Subcutaneous abdominal adipose tissue (tissue), 5 donors: ENCODE results near the gene CTXN1.
A peak's percentile ranks its signal among the peaks of the same experiment; 100 is the strongest.

Source experiments
- H3K27ac ChIP-seq: one replicate; pipeline ENCODE4 v1.7.0; 2013; ENCODE audit warnings: low read depth, mild to moderate bottlenecking, inconsistent platforms, low read length, moderate library complexity
- H3K27me3 ChIP-seq, 5 donors: one replicate each; pipeline ENCODE4 v1.7.0; 2013; ENCODE audit warnings: low read length in 5 of 5, inconsistent platforms in 1 of 5; ENCODE audit not compliant: control insufficient read depth in 5 of 5, insufficient read depth in 4 of 5
- H3K36me3 ChIP-seq, 5 donors: one replicate each; pipeline ENCODE4 v1.7.0; 2013; ENCODE audit warnings: low read length in 5 of 5; ENCODE audit not compliant: control insufficient read depth in 5 of 5, insufficient read depth in 5 of 5
- H3K4me1 ChIP-seq, 5 donors: one replicate each; pipeline ENCODE4 v1.7.0; 2013; ENCODE audit warnings: low read length in 5 of 5, mild to moderate bottlenecking in 3 of 5, moderate library complexity in 1 of 5; ENCODE audit not compliant: control insufficient read depth in 5 of 5, insufficient read depth in 5 of 5
- H3K4me3 ChIP-seq, 5 donors: one replicate each; pipeline ENCODE4 v1.7.0; 2013; ENCODE audit warnings: low read length in 5 of 5, low read depth in 1 of 5
- H3K9ac ChIP-seq, 5 donors: one replicate each; pipeline ENCODE4 v1.7.0; 2013; ENCODE audit warnings: low read length in 5 of 5, mild to moderate bottlenecking in 4 of 5, moderate library complexity in 3 of 5
- H3K9me3 ChIP-seq, 5 donors: one replicate each; pipeline ENCODE4 v1.7.0; 2013; ENCODE audit warnings: low read length in 5 of 5; ENCODE audit not compliant: control insufficient read depth in 5 of 5
- donor health status: healthy.
- donor health status: healthy.
- donor health status: healthy.
- donor health status: healthy.
- donor health status: healthy.

Gene CTXN1

GRCh38 chr19:7909471-7910067, 16.4 kb downstream of the CTXN1 start:
- H3K9ac ChIP-seq, result no peak overlapping the region
- peaks cover 0 to 64% (median 46%) of the 10 kb centered on the region in 5 donors for H3K36me3 ChIP-seq
- H3K4me3 ChIP-seq, result no peak overlapping the region
- peaks cover 6 to 21% (median 21%) of the 10 kb centered on the region in 5 donors for H3K4me1 ChIP-seq
- no peak overlapping the region for H3K27ac ChIP-seq
- H3K9me3 ChIP-seq, result no peaks in the 10 kb centered on the region
- peaks cover 0 to 2% (median 1%) of the 10 kb centered on the region in 5 donors for H3K27me3 ChIP-seq

DNA sequence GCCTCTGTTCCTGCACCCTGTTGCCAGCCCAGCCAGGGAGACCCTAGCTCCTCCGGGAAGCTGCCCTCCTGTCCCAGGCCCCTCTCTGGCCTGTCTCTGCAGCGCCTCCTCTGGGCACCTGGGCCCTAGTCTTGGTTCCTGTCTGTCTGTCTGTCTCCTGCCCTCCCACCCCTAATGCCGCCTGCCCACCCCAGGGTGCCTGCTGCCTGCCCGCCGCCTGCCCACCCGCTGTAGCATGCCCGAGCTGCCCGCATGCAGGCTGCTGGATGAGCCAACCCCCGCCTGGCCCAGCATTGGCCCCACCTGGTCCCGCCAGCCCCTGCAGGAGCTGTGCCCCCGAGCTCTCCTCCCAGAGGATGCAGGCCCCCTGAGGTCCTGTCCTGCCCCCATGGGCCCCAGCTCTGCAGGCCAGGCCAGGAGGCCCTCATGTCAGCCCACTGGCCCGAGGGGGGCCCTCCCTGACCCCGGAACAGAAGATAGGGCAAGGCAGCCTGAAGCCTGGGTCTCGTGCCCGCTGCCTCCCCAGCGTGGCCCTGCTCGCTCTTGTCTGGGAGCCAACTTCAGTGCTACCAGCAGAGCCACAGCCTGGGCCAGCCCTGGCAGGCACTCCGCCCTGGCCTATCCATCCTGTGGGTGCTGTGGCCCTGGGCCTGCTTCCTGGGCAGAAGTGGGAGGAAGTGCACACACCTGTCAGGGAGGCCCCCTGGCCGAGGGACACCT, 17.0 kb downstream of the CTXN1 start:
- Histone ChIP-seq H3K9ac (no peak overlapping the region), H3K27me3 (no peaks in the 10 kb centered on the region), H3K36me3 (peaks cover 0 to 64% (median 46%) of the 10 kb centered on the region in 5 donors), H3K9me3 (no peaks in the 10 kb centered on the region), H3K27ac (no peak overlapping the region), H3K4me3 (no peak overlapping the region), H3K4me1 (peaks cover 6 to 26% (median 26%) of the 10 kb centered on the region in 5 donors)

DNA sequence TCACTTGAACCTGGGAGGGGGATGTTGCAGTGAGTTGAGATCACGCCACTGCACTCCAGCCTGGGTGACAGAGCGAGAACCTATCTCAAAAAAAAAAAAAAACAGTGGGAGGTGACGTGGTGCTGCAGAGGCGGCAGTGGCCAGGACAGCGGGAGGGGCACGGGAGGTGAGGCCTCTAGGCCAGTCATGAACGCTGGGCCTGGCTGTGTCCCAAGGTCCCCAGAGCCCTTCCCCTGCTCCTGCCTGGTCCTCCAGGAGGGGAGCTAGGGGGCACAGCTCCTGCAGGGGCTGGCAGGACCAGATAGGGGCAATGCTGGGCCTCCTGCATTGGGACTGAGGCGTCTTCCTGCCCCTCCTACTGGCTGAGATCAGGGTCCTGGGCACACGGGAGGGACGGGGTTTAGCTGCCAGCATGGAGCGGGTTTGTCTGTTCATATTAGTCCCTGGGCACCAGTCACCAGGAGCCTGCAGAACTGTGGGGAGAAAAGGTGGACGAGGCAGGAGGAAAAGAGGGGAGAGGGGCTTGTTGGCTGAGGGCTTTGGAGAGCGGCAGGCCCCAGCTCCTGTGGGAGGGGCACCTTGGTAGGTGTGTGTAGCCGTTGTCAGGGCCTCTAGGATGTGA, 17.7 kb downstream of the CTXN1 start:
- Histone ChIP-seq H3K4me3 (no peak overlapping the region), H3K9ac (no peak overlapping the region), H3K36me3 (peaks cover 0 to 61% (median 46%) of the 10 kb centered on the region in 5 donors), H3K27ac (no peak overlapping the region), H3K27me3 (no peaks in the 10 kb centered on the region), H3K9me3 (no peaks in the 10 kb centered on the region), H3K4me1 (peaks cover 8 to 28% (median 27%) of the 10 kb centered on the region in 5 donors)

DNA sequence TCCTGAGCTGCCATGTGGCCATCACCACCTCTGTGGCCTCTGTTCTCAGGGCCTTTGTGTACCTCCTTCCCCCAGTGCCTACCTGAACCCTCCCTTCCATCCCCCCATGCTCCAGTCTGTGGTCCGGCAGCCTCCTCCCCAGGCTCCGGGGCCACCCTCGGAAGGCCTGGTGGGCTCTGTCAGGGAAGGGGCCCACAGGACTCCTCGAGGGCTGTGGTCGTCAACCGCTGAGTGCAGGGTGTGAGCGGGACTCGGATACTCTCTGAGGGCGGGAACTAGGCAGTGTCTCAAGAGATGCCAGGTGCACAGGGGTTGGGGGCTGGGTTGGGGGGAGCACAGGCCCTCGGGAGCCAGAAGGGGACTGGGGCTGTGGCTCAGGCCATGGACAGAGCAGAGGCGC, 18.4 kb downstream of the CTXN1 start:
- Histone ChIP-seq H3K9ac (no peak overlapping the region), H3K4me3 (no peak overlapping the region), H3K27ac (no peak overlapping the region), H3K9me3 (no peaks in the 10 kb centered on the region), H3K4me1 (peaks cover 8 to 34% (median 33%) of the 10 kb centered on the region in 5 donors), H3K27me3 (no peaks in the 10 kb centered on the region), H3K36me3 (peaks cover 0 to 55% (median 42%) of the 10 kb centered on the region in 5 donors)

DNA sequence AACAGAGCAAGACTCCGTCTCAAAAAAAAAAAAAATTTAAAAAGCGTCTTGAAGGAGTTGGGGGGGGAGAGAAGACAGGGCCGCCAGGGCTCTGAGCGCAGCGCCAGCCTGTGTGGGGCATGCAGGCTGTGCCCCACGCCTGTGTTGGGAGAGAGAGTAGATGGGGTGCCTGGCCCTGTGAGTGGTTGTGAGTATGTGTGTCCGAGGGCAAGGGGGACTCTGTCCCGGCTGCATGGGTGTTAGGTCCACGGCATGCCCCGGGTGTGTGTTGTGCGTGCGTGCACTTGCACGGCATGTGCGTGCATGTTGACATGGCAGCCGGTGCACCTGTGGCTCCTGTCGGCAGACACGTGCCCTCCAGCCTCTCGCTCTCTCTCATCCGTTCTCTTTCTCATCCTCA, 18.8 kb downstream of the CTXN1 start:
- H3K27me3 ChIP-seq, result no peaks in the 10 kb centered on the region
- H3K4me1 ChIP-seq, result peaks cover 8 to 36% (median 35%) of the 10 kb centered on the region in 5 donors
- no peak overlapping the region for H3K27ac ChIP-seq
- no peaks in the 10 kb centered on the region for H3K9me3 ChIP-seq
- H3K36me3 ChIP-seq, result peaks cover 0 to 51% (median 39%) of the 10 kb centered on the region in 5 donors
- no peak overlapping the region for H3K4me3 ChIP-seq
- no peak overlapping the region for H3K9ac ChIP-seq

GRCh38 chr19:7905859-7906258, 20.1 kb downstream of the CTXN1 start:
- Histone ChIP-seq H3K4me1 (peaks cover 8 to 36% (median 35%) of the 10 kb centered on the region in 5 donors), H3K36me3 (peaks cover 0 to 39% (median 27%) of the 10 kb centered on the region in 5 donors), H3K4me3 (no peak overlapping the region), H3K27me3 (no peaks in the 10 kb centered on the region), H3K27ac (no peak overlapping the region), H3K9ac (peak overlapping the region in 1 of 5 donors; percentile 91), H3K9me3 (no peaks in the 10 kb centered on the region)

GRCh38 chr19:7905268-7905667, 20.7 kb downstream of the CTXN1 start:
- Histone ChIP-seq H3K27ac (no peak overlapping the region), H3K27me3 (peaks cover 0 to 2% (median 0%) of the 10 kb centered on the region in 5 donors), H3K36me3 (peaks cover 0 to 33% (median 21%) of the 10 kb centered on the region in 5 donors), H3K4me3 (peak overlapping the region in 3 of 5 donors; percentile 80 to 94 (median 84)), H3K4me1 (peaks cover 8 to 36% (median 35%) of the 10 kb centered on the region in 5 donors), H3K9me3 (no peaks in the 10 kb centered on the region), H3K9ac (peak overlapping the region in 4 of 5 donors; percentile 46 to 91 (median 72))

GRCh38 chr19:7904074-7905020, 21.6 kb downstream of the CTXN1 start:
- Histone ChIP-seq H3K27ac (peak overlapping the region; percentile 30), H3K4me1 (peaks cover 8 to 36% (median 35%) of the 10 kb centered on the region in 5 donors), H3K9me3 (no peaks in the 10 kb centered on the region), H3K4me3 (peak overlapping the region; percentile 80 to 94 (median 84)), H3K9ac (peak overlapping the region; percentile 46 to 91 (median 84)), H3K36me3 (peaks cover 0 to 26% (median 13%) of the 10 kb centered on the region in 5 donors), H3K27me3 (peaks cover 0 to 6% (median 0%) of the 10 kb centered on the region in 5 donors)
